HepG2 (cell line): ENCODE data around the gene ELFN1.

ENCODE experiments used
- RBM39 ChIP-seq: fragments of 200-400 bp; formaldehyde crosslinking; IDR thresholded peaks from one replicate; pipeline ENCODE4 v1.6.1; 2018; ENCODE audit warnings: antibody characterized with exemption, mild to moderate bottlenecking, low read depth, low read length; ENCODE audit not compliant: poor library complexity, severe bottlenecking
- ZBTB7A ChIP-seq: sonication (generic); formaldehyde crosslinking; IDR thresholded peaks from 2 replicates; pipeline ENCODE4 v1.8.0; 2022; ENCODE audit warnings: mild to moderate bottlenecking, missing genetic modification reagents

DNA sequence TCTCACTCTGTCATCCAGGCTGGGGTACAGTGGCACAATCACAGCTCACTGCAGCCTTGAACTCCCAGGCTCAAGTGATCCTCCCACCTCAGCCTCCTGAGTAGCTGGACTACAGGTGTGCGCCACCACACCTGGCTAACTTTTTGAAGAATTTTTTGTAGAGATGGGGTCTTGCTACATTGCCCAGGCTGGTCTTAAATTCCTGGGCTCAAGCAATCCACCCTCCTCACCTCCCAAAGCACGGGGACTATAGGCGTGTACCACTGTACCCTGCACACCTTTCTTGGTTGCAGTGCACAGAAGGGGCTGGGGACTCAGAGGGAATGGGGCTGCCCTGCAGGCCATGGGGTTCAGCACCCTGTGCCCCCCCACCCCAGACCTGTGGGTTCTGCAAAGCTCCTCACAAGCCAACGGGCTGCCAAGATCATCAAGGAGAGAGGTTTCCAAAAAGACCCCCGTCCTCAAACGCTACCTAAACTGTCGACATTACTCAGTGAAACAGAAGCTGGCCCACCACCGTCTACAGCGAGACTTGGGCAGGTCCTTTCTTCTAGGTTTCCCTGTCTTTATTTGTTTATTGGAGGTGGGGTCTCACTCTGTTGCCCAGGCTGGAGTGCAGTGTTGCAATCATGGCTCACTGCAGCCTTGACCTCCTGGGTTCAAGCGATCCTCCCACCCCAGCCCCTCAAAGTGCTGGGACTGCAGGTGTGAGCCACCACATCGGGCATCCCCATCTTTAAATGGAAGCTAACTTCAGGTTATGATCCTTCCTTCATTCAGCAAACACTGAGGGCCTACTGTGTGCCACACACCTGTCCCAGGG, 26.6 kb upstream of the ELFN1 start:
- TF ChIP-seq ZBTB7A (CRISPR knock-in tag) = no peak
- no peak for TF ChIP-seq RBM39
